Ishikawa (cell line): ENCODE data around the gene PPY.

ENCODE experiments used
- CEBPB ChIP-seq: IDR thresholded peaks from 2 replicates; pipeline ENCODE4 v1.6.1; 2012
- CREB1 ChIP-seq: IDR thresholded peaks from 2 replicates; pipeline ENCODE4 v1.6.1; 2012; ENCODE audit warnings: low read depth
- EGR1 ChIP-seq: IDR thresholded peaks from 2 replicates; pipeline ENCODE4 v1.6.1; 2012
- EP300 ChIP-seq: IDR thresholded peaks from 2 replicates; pipeline ENCODE4 v1.6.1; 2012; ENCODE audit warnings: borderline replicate concordance
- FOXM1 ChIP-seq: IDR thresholded peaks from 2 replicates; pipeline ENCODE4 v1.6.1; 2012; ENCODE audit warnings: low read depth, borderline replicate concordance
- RAD21 ChIP-seq: IDR thresholded peaks from 2 replicates; pipeline ENCODE4 v1.6.1; 2012; ENCODE audit warnings: low read depth
- TAF1 ChIP-seq: IDR thresholded peaks from 2 replicates; pipeline ENCODE4 v1.6.1; 2012; ENCODE audit warnings: low read depth, mild to moderate bottlenecking
- TCF12 ChIP-seq: IDR thresholded peaks from 2 replicates; pipeline ENCODE4 v1.6.1; 2012; ENCODE audit warnings: low read depth
- TEAD4 ChIP-seq: IDR thresholded peaks from 2 replicates; pipeline ENCODE4 v1.6.1; 2012
- YY1 ChIP-seq: IDR thresholded peaks from 2 replicates; pipeline ENCODE4 v1.6.1; 2012; ENCODE audit warnings: low read depth
- ZBTB7A ChIP-seq: IDR thresholded peaks from 2 replicates; pipeline ENCODE4 v1.6.1; 2012; ENCODE audit warnings: low read depth
- TF ChIP-seq, protein P1 (sequence below): IDR thresholded peaks from 2 replicates; pipeline ENCODE4 v1.6.1; 2012
- TF ChIP-seq, protein P2 (sequence below): IDR thresholded peaks from 2 replicates; pipeline ENCODE4 v1.6.1; 2012; ENCODE audit warnings: low read depth, mild to moderate bottlenecking
- TF ChIP-seq, protein P3 (sequence below): IDR thresholded peaks from 2 replicates; pipeline ENCODE4 v1.6.1; 2012

DNA sequence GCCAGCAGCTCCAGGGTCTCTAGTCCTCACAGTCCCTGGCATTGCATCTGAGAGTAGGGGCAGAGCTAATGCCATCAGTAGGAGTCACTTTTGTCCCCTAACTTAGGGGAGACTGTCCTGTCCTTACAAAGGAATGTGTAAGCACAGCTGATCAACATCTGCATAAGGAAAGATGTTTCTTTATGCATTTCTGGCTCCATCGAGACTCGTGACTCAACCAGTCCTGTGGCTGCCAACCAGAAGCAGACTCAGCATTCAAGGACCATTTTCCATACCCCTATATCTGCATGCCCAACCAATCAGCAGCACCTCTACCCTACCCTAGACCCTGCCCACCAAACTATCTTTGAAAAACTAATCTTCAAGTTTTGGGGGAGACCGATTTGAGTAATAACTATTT is 26.7 kb downstream of the PPY start:
- TF ChIP-seq EP300 (no peak), FOXM1 (no peak), TAF1 (no peak), CREB1 (no peak), ZBTB7A (no peak), TCF12 (no peak), TEAD4 (no peak), CEBPB (no peak), RAD21 (no peak), YY1 (no peak), EGR1 (no peak)
- TF ChIP-seq, protein P1, sequence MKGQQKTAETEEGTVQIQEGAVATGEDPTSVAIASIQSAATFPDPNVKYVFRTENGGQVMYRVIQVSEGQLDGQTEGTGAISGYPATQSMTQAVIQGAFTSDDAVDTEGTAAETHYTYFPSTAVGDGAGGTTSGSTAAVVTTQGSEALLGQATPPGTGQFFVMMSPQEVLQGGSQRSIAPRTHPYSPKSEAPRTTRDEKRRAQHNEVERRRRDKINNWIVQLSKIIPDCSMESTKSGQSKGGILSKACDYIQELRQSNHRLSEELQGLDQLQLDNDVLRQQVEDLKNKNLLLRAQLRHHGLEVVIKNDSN: no peak
- TF ChIP-seq, protein P2, sequence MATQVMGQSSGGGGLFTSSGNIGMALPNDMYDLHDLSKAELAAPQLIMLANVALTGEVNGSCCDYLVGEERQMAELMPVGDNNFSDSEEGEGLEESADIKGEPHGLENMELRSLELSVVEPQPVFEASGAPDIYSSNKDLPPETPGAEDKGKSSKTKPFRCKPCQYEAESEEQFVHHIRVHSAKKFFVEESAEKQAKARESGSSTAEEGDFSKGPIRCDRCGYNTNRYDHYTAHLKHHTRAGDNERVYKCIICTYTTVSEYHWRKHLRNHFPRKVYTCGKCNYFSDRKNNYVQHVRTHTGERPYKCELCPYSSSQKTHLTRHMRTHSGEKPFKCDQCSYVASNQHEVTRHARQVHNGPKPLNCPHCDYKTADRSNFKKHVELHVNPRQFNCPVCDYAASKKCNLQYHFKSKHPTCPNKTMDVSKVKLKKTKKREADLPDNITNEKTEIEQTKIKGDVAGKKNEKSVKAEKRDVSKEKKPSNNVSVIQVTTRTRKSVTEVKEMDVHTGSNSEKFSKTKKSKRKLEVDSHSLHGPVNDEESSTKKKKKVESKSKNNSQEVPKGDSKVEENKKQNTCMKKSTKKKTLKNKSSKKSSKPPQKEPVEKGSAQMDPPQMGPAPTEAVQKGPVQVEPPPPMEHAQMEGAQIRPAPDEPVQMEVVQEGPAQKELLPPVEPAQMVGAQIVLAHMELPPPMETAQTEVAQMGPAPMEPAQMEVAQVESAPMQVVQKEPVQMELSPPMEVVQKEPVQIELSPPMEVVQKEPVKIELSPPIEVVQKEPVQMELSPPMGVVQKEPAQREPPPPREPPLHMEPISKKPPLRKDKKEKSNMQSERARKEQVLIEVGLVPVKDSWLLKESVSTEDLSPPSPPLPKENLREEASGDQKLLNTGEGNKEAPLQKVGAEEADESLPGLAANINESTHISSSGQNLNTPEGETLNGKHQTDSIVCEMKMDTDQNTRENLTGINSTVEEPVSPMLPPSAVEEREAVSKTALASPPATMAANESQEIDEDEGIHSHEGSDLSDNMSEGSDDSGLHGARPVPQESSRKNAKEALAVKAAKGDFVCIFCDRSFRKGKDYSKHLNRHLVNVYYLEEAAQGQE: no peak
- TF ChIP-seq, protein P3, sequence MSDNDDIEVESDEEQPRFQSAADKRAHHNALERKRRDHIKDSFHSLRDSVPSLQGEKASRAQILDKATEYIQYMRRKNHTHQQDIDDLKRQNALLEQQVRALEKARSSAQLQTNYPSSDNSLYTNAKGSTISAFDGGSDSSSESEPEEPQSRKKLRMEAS: no peak
